GM21367 (cell line): ENCODE measurements around the gene GIPC1.
A peak's percentile ranks its signal among the peaks of the same experiment; 100 is the strongest.
"Not testable (repeated sequence)": the region's sequence is repeated elsewhere in the genome, so short reads cannot be mapped to it uniquely, and the experiment has no call there.

Experiments used
- ATAC-seq: cut with Tn5 transposase; IDR thresholded peaks from one replicate; pipeline ENCODE4 v1.9.1; 2021; ENCODE audit not compliant: unreplicated experiment

Gene GIPC1

GRCh38 chr19:14496029-14496833 is at the start of gene GIPC1:
Gene GIPC1, minus strand, starts transcription at chr19:14496127. Its CDS starts 13,151 bp downstream, at chr19:14482976.
- ATAC-seq, result no peak

- no peak for ATAC-seq
These were observed 49.8 kb upstream of the GIPC1 start for GRCh38 chr19:14545716-14546082.

- ATAC-seq, result no peak
These were observed 49.2 kb upstream of the GIPC1 start for GRCh38 chr19:14544977-14545715.

- ATAC-seq, result no peak
These were observed 48.1 kb upstream of the GIPC1 start for GRCh38 chr19:14544047-14544446.

GRCh38 chr19:14542711-14543328 is 46.9 kb upstream of the GIPC1 start:
- ATAC-seq, result no peak

- not testable (repeated sequence) for ATAC-seq
These were observed 46.1 kb upstream of the GIPC1 start for GRCh38 chr19:14541979-14542378.

GRCh38 chr19:14540741-14541525 is 45.0 kb upstream of the GIPC1 start:
- no peak for ATAC-seq

GRCh38 chr19:14536926-14537692 is 41.2 kb upstream of the GIPC1 start:
- ATAC-seq, result no peak

- no peak for ATAC-seq
These were observed 37.5 kb upstream of the GIPC1 start for GRCh38 chr19:14533450-14533849.

GRCh38 chr19:14530506-14530905 is 34.6 kb upstream of the GIPC1 start:
- ATAC-seq, result no peak

GRCh38 chr19:14530005-14530348 is 34.0 kb upstream of the GIPC1 start:
- no peak for ATAC-seq

GRCh38 chr19:14529254-14530004 is 33.5 kb upstream of the GIPC1 start, which contains the start of gene TECR:
Gene TECR, plus strand, starts transcription at chr19:14529594. Its CDS starts 103 bp downstream, at chr19:14529697.
- peak; percentile 91 for ATAC-seq

- no peak for ATAC-seq
These were observed 32.7 kb upstream of the GIPC1 start for GRCh38 chr19:14528419-14529253.

- no peak for ATAC-seq
These were observed 30.5 kb upstream of the GIPC1 start for GRCh38 chr19:14526423-14526822.

GRCh38 chr19:14525729-14526128 is 29.8 kb upstream of the GIPC1 start:
- no peak for ATAC-seq

GRCh38 chr19:14520543-14520942 is 24.6 kb upstream of the GIPC1 start:
- no peak for ATAC-seq

GRCh38 chr19:14519860-14520407 is 24.0 kb upstream of the GIPC1 start:
- ATAC-seq, result no peak

- ATAC-seq, result no peak
These were observed 23.4 kb upstream of the GIPC1 start for GRCh38 chr19:14519245-14519859.
